Loucy (cell line): ENCODE data around the gene MSMP.

ENCODE experiments used
- H2AFZ ChIP-seq: fragments of 200-600 bp; sonication (generic); 2 replicates; pipeline ENCODE4 v1.6.0; 2016; ENCODE audit warnings: antibody characterized with exemption, mild to moderate bottlenecking, low read length, moderate library complexity
- H3F3A ChIP-seq: fragments of 200-600 bp; 2 replicates; pipeline ENCODE4 v1.6.0; 2016; ENCODE audit warnings: antibody characterized with exemption, low read depth, mild to moderate bottlenecking
- H3K27me3 ChIP-seq: fragments of 200-600 bp; sonication (generic); 2 replicates; pipeline ENCODE4 v1.6.1; 2014; ENCODE audit warnings: low read length, mild to moderate bottlenecking; ENCODE audit not compliant: insufficient read depth, poor library complexity, severe bottlenecking
- H3K36me3 ChIP-seq: fragments of 200-600 bp; sonication (generic); 2 replicates; pipeline ENCODE4 v1.6.1; 2016; ENCODE audit warnings: low read length; ENCODE audit not compliant: insufficient read depth
- H3K4me1 ChIP-seq: fragments of 200-600 bp; sonication (generic); 2 replicates; pipeline ENCODE4 v1.5.1; 2014; ENCODE audit warnings: low read length, mild to moderate bottlenecking; ENCODE audit not compliant: insufficient read depth, poor library complexity, severe bottlenecking
- H3K4me2 ChIP-seq: fragments of 200-600 bp; sonication (generic); 2 replicates; pipeline ENCODE4 v1.6.0; 2014; ENCODE audit warnings: antibody characterized with exemption, low read length, low read depth, mild to moderate bottlenecking; ENCODE audit not compliant: poor library complexity, severe bottlenecking
- H3K4me3 ChIP-seq: fragments of 200-600 bp; sonication (generic); 2 replicates; pipeline ENCODE4 v1.5.1; 2014; ENCODE audit warnings: low read length, mild to moderate bottlenecking, mixed read lengths; ENCODE audit not compliant: poor library complexity, severe bottlenecking
- H3K79me2 ChIP-seq: fragments of 200-600 bp; sonication (generic); 2 replicates; pipeline ENCODE4 v1.6.1; 2014; ENCODE audit warnings: low read length; ENCODE audit not compliant: insufficient read depth
- H3K9ac ChIP-seq: fragments of 200-600 bp; sonication (generic); 2 replicates; pipeline ENCODE4 v1.6.0; 2014; ENCODE audit warnings: mild to moderate bottlenecking, low read depth, low read length, moderate library complexity; ENCODE audit not compliant: poor library complexity, severe bottlenecking
- H3K9me2 ChIP-seq: fragments of 200-600 bp; sonication (generic); replicated peaks from 2 replicates; pipeline ENCODE4 v1.6.1; 2016; ENCODE audit warnings: low read depth, low read length, mixed read lengths
- H3K9me3 ChIP-seq: fragments of 200-600 bp; sonication (generic); 2 replicates; pipeline ENCODE4 v1.6.1; 2014; ENCODE audit warnings: mild to moderate bottlenecking, antibody characterized with exemption, low read length, low read depth; ENCODE audit not compliant: insufficient read depth
- H4K20me1 ChIP-seq: fragments of 200-600 bp; sonication (generic); 2 replicates; pipeline ENCODE4 v1.6.0; 2014; ENCODE audit warnings: antibody characterized with exemption, low read length, mild to moderate bottlenecking; ENCODE audit not compliant: insufficient read depth, poor library complexity, severe bottlenecking
- EZH2phosphoT487 ChIP-seq: fragments of 200-600 bp; IDR thresholded peaks from 2 replicates; pipeline ENCODE4 v1.6.1; 2018; ENCODE audit warnings: antibody characterized with exemption, mild to moderate bottlenecking, moderate library complexity, borderline replicate concordance
- TF ChIP-seq, protein P1 (sequence below): fragments of 200-600 bp; sonication (generic); conservative IDR thresholded peaks from 2 replicates; pipeline ENCODE4 v1.5.1; 2014; ENCODE audit warnings: mild to moderate bottlenecking, antibody characterized with exemption, low read length

MSMP gene

DNA sequence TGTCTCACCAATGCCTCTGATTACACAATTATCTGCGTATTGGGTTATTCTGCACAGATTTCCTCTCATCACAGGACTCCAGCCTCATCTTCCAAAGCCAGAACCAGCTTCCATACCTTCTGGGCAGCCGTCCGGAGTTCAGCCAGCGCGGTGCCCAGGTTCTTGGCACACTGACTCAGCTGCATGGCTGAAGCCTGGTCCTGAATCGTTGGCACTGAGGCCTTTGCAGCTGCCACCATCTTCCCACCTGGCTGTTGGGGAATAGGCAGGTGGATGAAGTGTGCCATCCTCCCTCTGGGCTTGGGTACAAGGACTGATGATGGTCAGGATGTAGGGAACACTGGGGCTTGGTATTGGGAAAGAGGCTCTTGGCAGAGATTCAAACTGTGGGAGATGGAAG, 40.0 kb downstream of the MSMP start:
- H3K79me2 ChIP-seq, result no peaks in the 10 kb centered on the region
- H3F3A ChIP-seq, result no peaks in the 10 kb centered on the region
- H3K36me3 ChIP-seq, result peaks cover 92% of the 10 kb centered on the region; the same call in 1 of the 2 replicates
- no peak overlapping the region for H3K9ac ChIP-seq
- TF ChIP-seq, protein P1, sequence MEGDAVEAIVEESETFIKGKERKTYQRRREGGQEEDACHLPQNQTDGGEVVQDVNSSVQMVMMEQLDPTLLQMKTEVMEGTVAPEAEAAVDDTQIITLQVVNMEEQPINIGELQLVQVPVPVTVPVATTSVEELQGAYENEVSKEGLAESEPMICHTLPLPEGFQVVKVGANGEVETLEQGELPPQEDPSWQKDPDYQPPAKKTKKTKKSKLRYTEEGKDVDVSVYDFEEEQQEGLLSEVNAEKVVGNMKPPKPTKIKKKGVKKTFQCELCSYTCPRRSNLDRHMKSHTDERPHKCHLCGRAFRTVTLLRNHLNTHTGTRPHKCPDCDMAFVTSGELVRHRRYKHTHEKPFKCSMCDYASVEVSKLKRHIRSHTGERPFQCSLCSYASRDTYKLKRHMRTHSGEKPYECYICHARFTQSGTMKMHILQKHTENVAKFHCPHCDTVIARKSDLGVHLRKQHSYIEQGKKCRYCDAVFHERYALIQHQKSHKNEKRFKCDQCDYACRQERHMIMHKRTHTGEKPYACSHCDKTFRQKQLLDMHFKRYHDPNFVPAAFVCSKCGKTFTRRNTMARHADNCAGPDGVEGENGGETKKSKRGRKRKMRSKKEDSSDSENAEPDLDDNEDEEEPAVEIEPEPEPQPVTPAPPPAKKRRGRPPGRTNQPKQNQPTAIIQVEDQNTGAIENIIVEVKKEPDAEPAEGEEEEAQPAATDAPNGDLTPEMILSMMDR, result no peak
- no peak for TF ChIP-seq EZH2phosphoT487
- no peaks in the 10 kb centered on the region for H4K20me1 ChIP-seq
- H2AFZ ChIP-seq, result no peak overlapping the region
- no peak overlapping the region for H3K4me2 ChIP-seq
- H3K4me3 ChIP-seq, result no peak overlapping the region
- no peaks in the 10 kb centered on the region for H3K27me3 ChIP-seq
- H3K4me1 ChIP-seq, result no peaks in the 10 kb centered on the region
- H3K9me3 ChIP-seq, result no peaks in the 10 kb centered on the region
- H3K9me2 ChIP-seq, result no peaks in the 10 kb centered on the region

DNA sequence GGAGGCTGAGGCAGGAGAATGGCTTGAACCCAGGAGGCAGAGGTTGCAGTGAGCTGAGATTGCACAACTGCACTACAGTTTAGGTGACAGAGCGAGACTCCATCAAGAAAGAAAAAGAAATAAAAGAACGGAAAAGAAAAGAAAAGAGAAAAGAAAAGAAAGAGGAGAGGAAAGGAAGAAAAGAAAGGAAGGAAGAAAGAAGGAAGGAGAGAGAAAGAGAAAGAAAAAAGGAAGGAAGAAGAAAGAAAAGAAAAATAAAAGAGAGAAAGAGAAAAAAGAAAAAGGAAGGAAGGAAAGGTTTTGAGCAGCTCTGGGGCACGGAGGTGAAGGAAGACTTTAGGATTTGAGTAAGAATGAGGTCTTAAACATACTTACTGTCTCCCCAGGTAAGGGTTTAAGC, 40.5 kb downstream of the MSMP start:
- Histone ChIP-seq H3K9me2 (no peaks in the 10 kb centered on the region), H3F3A (no peaks in the 10 kb centered on the region), H3K27me3 (no peaks in the 10 kb centered on the region), H3K4me3 (no peak overlapping the region), H3K4me2 (no peak overlapping the region), H3K4me1 (no peaks in the 10 kb centered on the region), H3K79me2 (no peaks in the 10 kb centered on the region), H2AFZ (no peak overlapping the region), H4K20me1 (no peaks in the 10 kb centered on the region), H3K9me3 (no peaks in the 10 kb centered on the region), H3K36me3 (peaks cover 92% of the 10 kb centered on the region; the same call in 1 of the 2 replicates), H3K9ac (no peak overlapping the region)
- no peak for TF ChIP-seq EZH2phosphoT487
- TF ChIP-seq, protein P1, result no peak

DNA sequence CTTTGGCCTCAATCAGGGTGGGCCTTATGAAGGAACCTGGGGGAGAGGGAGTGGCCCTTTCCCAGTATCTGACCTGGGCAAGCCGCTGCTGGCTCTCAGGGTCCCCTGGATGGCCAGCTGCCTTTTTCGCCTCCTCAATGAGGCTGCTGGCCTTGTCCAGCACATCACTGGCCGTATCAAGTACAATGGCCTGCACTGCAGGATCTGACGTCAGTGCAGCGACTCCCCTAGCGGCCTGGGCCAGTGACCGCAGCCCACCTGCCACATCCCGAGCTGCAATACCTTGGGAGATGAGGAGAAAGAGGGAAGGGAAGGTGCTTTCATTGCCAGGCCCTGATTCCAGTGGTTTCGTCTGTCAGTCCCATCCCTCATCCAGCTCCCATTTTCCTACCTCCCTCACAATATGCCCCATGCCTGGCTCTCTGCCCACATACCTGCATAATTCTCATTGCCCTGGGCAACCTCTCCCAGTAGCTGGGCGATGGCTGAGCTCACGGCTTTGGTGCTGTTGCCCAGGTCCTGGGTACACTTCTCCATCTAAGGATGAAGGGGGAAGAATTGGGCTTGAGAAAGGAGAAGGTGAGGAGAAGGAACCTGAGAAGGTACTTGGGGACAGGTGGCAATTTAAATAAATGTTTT, 41.2 kb downstream of the MSMP start:
- H2AFZ ChIP-seq, result no peak overlapping the region
- H3K36me3 ChIP-seq, result peaks cover 92% of the 10 kb centered on the region
- no peaks in the 10 kb centered on the region for H3K9me2 ChIP-seq

More for the DNA sequence above, 41.2 kb downstream of the MSMP start:
- H3K9me3 ChIP-seq, result no peaks in the 10 kb centered on the region
- H3K9ac ChIP-seq, result no peak overlapping the region
- no peak overlapping the region for H3K4me3 ChIP-seq
- H3K79me2 ChIP-seq, result no peaks in the 10 kb centered on the region
- TF ChIP-seq, protein P1, result no peak
- no peak for TF ChIP-seq EZH2phosphoT487
- no peaks in the 10 kb centered on the region for H3F3A ChIP-seq
- no peaks in the 10 kb centered on the region for H4K20me1 ChIP-seq
- H3K27me3 ChIP-seq, result no peaks in the 10 kb centered on the region
- H3K4me1 ChIP-seq, result no peaks in the 10 kb centered on the region
- no peak overlapping the region for H3K4me2 ChIP-seq
